Subcutaneous adipose tissue (tissue), 4 donors: Measurements from ENCODE around the gene HDAC3. TPM values are rescaled to one million over a fixed set of nuclear protein-coding genes. Genes with fewer than 3 reads are reported as not detected.

Experiments
- CTCF ChIP-seq: fragments of 450-650 bp; IDR thresholded peaks from one replicate; pipeline ENCODE4 v1.5.1; 2016; ENCODE audit warnings: low read depth, mild to moderate bottlenecking, control low read depth, antibody characterized with exemption, moderate library complexity
- small RNA-seq: library from RNA; depleted of rRNA; stranded (forward); fragments of <200 nt; gene quantifications from one replicate; pipeline ENCODE3, GENCODE V24; 2016
- total RNA-seq, 4 donors: library from RNA; depleted of rRNA; stranded (reverse); fragments of >200 nt; gene quantifications; one replicate each; pipeline ENCODE4 v1.1.0, GENCODE V29; 2016

Gene HDAC3
- total RNA-seq, 4 donors from 2014 or later = 37.7 to 49.1 (median 40.3) TPM

- no peak for TF ChIP-seq CTCF
Observed at GRCh38 chr5:141573489-141574121, 63.0 kb downstream of the HDAC3 start.

Small RNA genes lying within 50 kb of the gene (small RNA-seq; reads per million reads assigned to genes)
- not detected for gene RPS27AP10

Other genes with a start within 250 kb of the HDAC3 start
- gene PCDHGB4, start 249.2 kb downstream of the HDAC3 start, total RNA-seq = 1 to 10 TPM; 2.3 to 4.1 (median 3.1) TPM
- gene PCDHGA8, start 244.2 kb downstream of the HDAC3 start, total RNA-seq = 1 to 10 TPM; 1.5 to 2.8 (median 1.5) TPM
- gene PCDHGB5, start 238.9 kb downstream of the HDAC3 start, total RNA-seq = 1 to 10 TPM; 5.3 to 7.0 (median 6.7) TPM
- 1 to 10 TPM; 4.1 to 8.3 (median 5.6) TPM for gene PCDHGA9, start 234.1 kb downstream of the HDAC3 start, total RNA-seq
- gene PCDHGB6, start 228.8 kb downstream of the HDAC3 start, total RNA-seq = 1 to 10 TPM; 4.6 to 7.7 (median 5.8) TPM
- 1 to 10 TPM; 4.4 to 6.0 (median 4.6) TPM for gene PCDHGA10, start 223.9 kb downstream of the HDAC3 start, total RNA-seq
- gene PCDHGB7, start 219.2 kb downstream of the HDAC3 start, total RNA-seq = 10 to 100 TPM in 1 of 4 donors, 1 to 10 TPM in 3; 7.2 to 10.4 (median 8.2) TPM
- gene PCDHGA11, start 215.8 kb downstream of the HDAC3 start, total RNA-seq = 1 to 10 TPM; 3.4 to 6.2 (median 4.2) TPM
- 1 to 10 TPM; 3.8 to 9.2 (median 5.7) TPM for gene PCDHGA12, start 206.3 kb downstream of the HDAC3 start, total RNA-seq
- 10 to 100 TPM; 16.5 to 35.4 (median 30.4) TPM for gene PCDHGC3, start 160.9 kb downstream of the HDAC3 start, total RNA-seq
- 10 to 100 TPM in 1 of 4 donors, 1 to 10 TPM in 3; 1.0 to 10.9 (median 1.9) TPM for gene PCDHGC4, start 151.8 kb downstream of the HDAC3 start, total RNA-seq
- gene PCDHGC5, start 147.8 kb downstream of the HDAC3 start, total RNA-seq = 1 to 10 TPM in 2 of 4 donors, under 1 TPM in 2; 0.82 to 1.8 (median 1.2) TPM
- 10 to 100 TPM; 48.2 to 65.0 (median 55.0) TPM for gene DIAPH1, start 17.8 kb downstream of the HDAC3 start, total RNA-seq
- gene RELL2, start 148 bp upstream of the HDAC3 start, total RNA-seq = 1 to 10 TPM in 2 of 4 donors, under 1 TPM in 2; 0.49 to 1.9 (median 1.4) TPM
- 10 to 100 TPM in 3 of 4 donors, 1 to 10 TPM in 1; 4.4 to 23.1 (median 16.3) TPM for gene FCHSD1, start 14.6 kb upstream of the HDAC3 start, total RNA-seq
- gene ARAP3, start 45.4 kb upstream of the HDAC3 start, total RNA-seq = 10 to 100 TPM in 1 of 4 donors, 1 to 10 TPM in 3; 3.7 to 17.3 (median 5.1) TPM
- gene PCDH1, start 241.6 kb upstream of the HDAC3 start, total RNA-seq = 10 to 100 TPM in 3 of 4 donors, 1 to 10 TPM in 1; 9.5 to 96.8 (median 19.6) TPM